HepG2 (cell line): ENCODE results near the gene SNX12. TPM values are rescaled to one million over a fixed set of nuclear protein-coding genes. Genes with fewer than 3 reads are reported as not detected.
A peak's percentile ranks its signal among the peaks of the same experiment; 100 is the strongest.

ENCODE experiments used
- ATAC-seq: fragments of 200-7000 bp; cut with Tn5 transposase; 3 replicates; pipeline ENCODE4 v1.9.1; 2020; ENCODE audit warnings: mild to moderate bottlenecking, moderate library complexity
- BruUV-seq: library from RNA; stranded (reverse); fragments of 400-500 nt; replicated peaks from 2 replicates; lab custom pipeline; 2021; lab: Mats Ljungman, UMichigan
- CTCF ChIA-PET: fragments of 300-600 bp; formaldehyde crosslinking; extraction: SDS; loops from one replicate; lab custom pipeline; 2021; ENCODE audit warnings: low total read pairs, inconsistent platforms, low intra/inter-chr PET ratio; lab: Yijun Ruan, JAX
- POLR2A ChIA-PET: fragments of 350-600 bp; sonication (Branson Sonifier 250); formaldehyde crosslinking; loops from one replicate; lab custom pipeline; 2020; ENCODE audit warnings: antibody characterized with exemption, inconsistent platforms; lab: Yijun Ruan, JAX
- DNase-seq: peaks from one replicate; pipeline ENCODE4 v3.0.0-alpha.2; 2015; ENCODE audit warnings: low spot score
- FAIRE-seq: peaks from 3 replicates; lab custom pipeline; 2011; peaks lifted over from hg19 to GRCh38; lab: Jason Lieb, UNC
- H2AFZ ChIP-seq: one replicate; pipeline ENCODE4 v1.6.1; 2011; ENCODE audit warnings: low read length, inconsistent platforms
- H3K27ac ChIP-seq: fragments of 300-600 bp; 3 replicates; pipeline ENCODE4 v1.8.0; 2011; ENCODE audit warnings: mixed run types, mild to moderate bottlenecking, mixed read lengths, low read length, inconsistent platforms; ENCODE audit not compliant: insufficient read depth; ENCODE audit errors: extremely low read length
- H3K27me3 ChIP-seq, 2 experiments: fragments of 200-600 bp in 1 of 2; 2 replicates in 1 of 2; 3 replicates in 1 of 2; pipeline versions ENCODE4 v1.6.0 to v1.8.0; 2011; ENCODE audit warnings: low read length in 2 of 2, mild to moderate bottlenecking in 2 of 2, moderate library complexity in 2 of 2, inconsistent platforms in 1 of 2; ENCODE audit not compliant: insufficient read depth in 2 of 2, control insufficient read depth in 1 of 2
- H3K36me3 ChIP-seq, 2 experiments: fragments of 200-600 bp in 1 of 2; replicated peaks in 1 of 2; 2 replicates in 1 of 2; 3 replicates in 1 of 2; pipeline versions ENCODE4 v1.5.1 to v1.8.0; 2011; ENCODE audit warnings: low read length in 2 of 2, inconsistent platforms in 1 of 2; ENCODE audit not compliant: insufficient read depth in 2 of 2, control insufficient read depth in 1 of 2
- H3K4me1 ChIP-seq: 2 replicates; pipeline ENCODE4 v1.5.1; 2012; ENCODE audit warnings: low read length, inconsistent platforms; ENCODE audit not compliant: insufficient read depth
- H3K4me2 ChIP-seq: 2 replicates; pipeline ENCODE4 v1.6.0; 2011; ENCODE audit warnings: low read depth, low read length, inconsistent platforms
- H3K4me3 ChIP-seq, 3 experiments: fragments of 200-600 bp in 1 of 3; sonication (generic), shearing (Covaris generic) in 1 of 3; replicated peaks in 1 of 3; 2 replicates each; pipeline ENCODE4 v1.5.1; 2011 to 2016; ENCODE audit warnings: low read length in 3 of 3, inconsistent platforms in 2 of 3, low read depth in 2 of 3, mild to moderate bottlenecking in 2 of 3, control low read depth in 1 of 3, mixed read lengths in 1 of 3; ENCODE audit not compliant: insufficient read depth in 1 of 3
- H3K79me2 ChIP-seq: one replicate; pipeline ENCODE4 v1.6.1; 2011; ENCODE audit warnings: low read length, inconsistent platforms; ENCODE audit not compliant: insufficient read depth
- H3K9ac ChIP-seq: 2 replicates; pipeline ENCODE4 v1.6.0; 2011; ENCODE audit warnings: mild to moderate bottlenecking, low read depth, low read length, inconsistent platforms; ENCODE audit not compliant: insufficient read depth
- H3K9me3 ChIP-seq: 2 replicates; pipeline ENCODE4 v1.5.1; 2012; ENCODE audit warnings: mild to moderate bottlenecking, low read length
- H4K20me1 ChIP-seq: 2 replicates; pipeline ENCODE4 v1.6.0; 2011; ENCODE audit warnings: inconsistent platforms, mild to moderate bottlenecking, low read length, moderate library complexity; ENCODE audit not compliant: insufficient read depth
- FOXK2 ChIP-seq: fragments of 450-650 bp; IDR thresholded peaks from 2 replicates; pipeline ENCODE4 v1.6.1; 2016
- KDM5A ChIP-seq: fragments of 200-600 bp; sonication (generic); IDR thresholded peaks from 2 replicates; pipeline ENCODE4 v1.7.0; 2018; ENCODE audit warnings: antibody characterized with exemption, mild to moderate bottlenecking, low read length, borderline replicate concordance
- MAZ ChIP-seq, 2 experiments: sonication (generic) in 1 of 2; formaldehyde crosslinking in 1 of 2; IDR thresholded peaks; 2 replicates each; pipeline versions ENCODE4 v1.5.0 to v1.6.1; 2012 to 2020; ENCODE audit warnings: low read depth in 2 of 2, mild to moderate bottlenecking in 2 of 2, borderline replicate concordance in 1 of 2, improper control_type of control experiment in 1 of 2, low read length in 1 of 2, missing genetic modification reagents in 1 of 2, moderate library complexity in 1 of 2
- MIXL1 ChIP-seq: IDR thresholded peaks from 2 replicates; pipeline ENCODE4 v1.6.1; 2016
- NFE2L2 ChIP-seq: fragments of 150-350 bp; IDR thresholded peaks from 2 replicates; pipeline ENCODE4 v1.6.1; 2014; ENCODE audit warnings: low read length
- NRL ChIP-seq: sonication (generic); formaldehyde crosslinking; IDR thresholded peaks from 2 replicates; pipeline ENCODE4 v1.5.0; 2020; ENCODE audit warnings: missing genetic modification reagents, mild to moderate bottlenecking, moderate library complexity, borderline replicate concordance
- RBM39 ChIP-seq: fragments of 200-400 bp; formaldehyde crosslinking; IDR thresholded peaks from one replicate; pipeline ENCODE4 v1.6.1; 2018; ENCODE audit warnings: antibody characterized with exemption, mild to moderate bottlenecking, low read depth, low read length; ENCODE audit not compliant: poor library complexity, severe bottlenecking
- SATB2 ChIP-seq: sonication (generic); formaldehyde crosslinking; IDR thresholded peaks from 2 replicates; pipeline ENCODE4 v1.5.0; 2020; ENCODE audit warnings: missing genetic modification reagents
- ZMYM3 ChIP-seq: sonication (generic); formaldehyde crosslinking; IDR thresholded peaks from 2 replicates; pipeline ENCODE4 v1.5.1; 2020; ENCODE audit warnings: mild to moderate bottlenecking, missing genetic modification reagents
- ZNF510 ChIP-seq: sonication (generic); formaldehyde crosslinking; IDR thresholded peaks from 2 replicates; pipeline ENCODE4 v1.4.0; 2020; ENCODE audit warnings: low read depth, mild to moderate bottlenecking, missing genetic modification reagents
- ZSCAN22 ChIP-seq: sonication (generic); formaldehyde crosslinking; IDR thresholded peaks from 2 replicates; pipeline ENCODE4 v1.4.0; 2020; ENCODE audit warnings: mild to moderate bottlenecking, missing genetic modification reagents
- WGBS: methylation state at CpG from one replicate; pipeline ENCODE4 v1.1.6; 2017; ENCODE audit warnings: low lambda C conversion rate; 5-methylcytosine and 5-hydroxymethylcytosine counted together
- in situ Hi-C: cut with HindIII; loops from 2 replicates; pipeline ENCODE4 v1.10.0; 2017; ENCODE audit warnings: low pct_unique_long_range_greater_than_20kb; ENCODE audit not compliant: extremely low pct_ligation_motif_present
- intact Hi-C: fragments of 100-400 bp; cut with micrococcal nuclease; formaldehyde crosslinking; loops from one replicate; pipeline ENCODE4 v1.10.0; 2022; ENCODE audit not compliant: unreplicated experiment
- polyA plus RNA-seq, 8 experiments: library from polyadenylated mRNA; depleted of rRNA in 3 of 8; stranded (reverse) in 7 of 8; unstranded in 1 of 8; fragments of >200 nt; fragmentation: Illumina TruSeq in 4 of 8; extraction: Trizol in 4 of 8; gene quantifications; 2 replicates each; pipeline versions ENCODE4 v1.2.1 to v1.2.3, GENCODE V29; 2011 to 2016; ENCODE audit warnings: low read depth in 4 of 8, missing spikeins in 1 of 8, mixed read lengths in 1 of 8; ENCODE audit not compliant: insufficient read depth in 1 of 8
- total RNA-seq, 5 experiments: library from RNA; depleted of rRNA; stranded (reverse); fragments of >200 nt; fragmentation: Illumina TruSeq; extraction: Trizol; gene quantifications; 2 replicates each; pipeline ENCODE4 v1.2.3, GENCODE V29; 2016; ENCODE audit warnings: low read depth in 1 of 5
- TF ChIP-seq, protein P1 (sequence below): sonication (generic); formaldehyde crosslinking; IDR thresholded peaks from 2 replicates; pipeline ENCODE4 v1.9.0; 2021; ENCODE audit warnings: missing genetic modification reagents, mild to moderate bottlenecking, borderline replicate concordance
- TF ChIP-seq, protein P2 (sequence below): sonication (generic); formaldehyde crosslinking; IDR thresholded peaks from 2 replicates; pipeline ENCODE4 v1.8.0; 2022; ENCODE audit warnings: missing genetic modification reagents, mild to moderate bottlenecking, inconsistent platforms, borderline replicate concordance
- TF ChIP-seq, protein P3 (sequence below): IDR thresholded peaks from 2 replicates; pipeline ENCODE4 v1.6.1; 2018; ENCODE audit warnings: missing genetic modification reagents, mild to moderate bottlenecking, missing compliant biosample characterization

The SNX12 gene
- total and polyA plus RNA-seq, 2 of the 13 experiments (the other 11 are each of a cell fraction or from before 2014, with no cell fraction given), result 30.3 to 42.2 TPM

DNA sequence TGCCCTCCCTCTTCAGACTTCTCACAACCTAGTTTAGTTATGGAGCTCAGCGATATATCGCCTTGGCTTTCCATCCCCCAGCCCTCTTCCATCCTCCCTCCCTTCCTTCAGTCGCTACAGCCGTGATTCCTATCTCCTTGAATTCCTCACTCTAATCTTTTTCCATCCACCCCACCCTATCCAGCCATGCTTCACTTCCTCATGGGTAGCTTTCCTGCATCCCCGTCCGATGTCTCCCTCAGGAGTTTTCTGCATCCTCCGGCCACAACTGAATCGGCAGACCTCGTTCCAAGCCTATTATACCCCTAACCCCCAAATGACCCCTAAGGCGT, 456 bp downstream of the SNX12 start:
- no TSS peak for BruUV-seq
- TF ChIP-seq RBM39 (no peak), ZSCAN22 (no peak), MIXL1 (CRISPR knock-in tag) (no peak), SATB2 (CRISPR knock-in tag) (no peak), ZNF510 (CRISPR knock-in tag) (no peak), FOXK2 (no peak), MAZ (IDR thresholded peaks at IDR 0.05; ENCODE audit: borderline replicate concordance, low read depth, low read length) (no peak), MAZ (CRISPR knock-in tag; IDR thresholded peaks at IDR 0.05; ENCODE audit: low read depth) (no peak), NFE2L2 (no peak), NRL (CRISPR knock-in tag) (no peak), KDM5A (no peak), ZMYM3 (CRISPR knock-in tag) (no peak)
- TF ChIP-seq, protein P1, sequence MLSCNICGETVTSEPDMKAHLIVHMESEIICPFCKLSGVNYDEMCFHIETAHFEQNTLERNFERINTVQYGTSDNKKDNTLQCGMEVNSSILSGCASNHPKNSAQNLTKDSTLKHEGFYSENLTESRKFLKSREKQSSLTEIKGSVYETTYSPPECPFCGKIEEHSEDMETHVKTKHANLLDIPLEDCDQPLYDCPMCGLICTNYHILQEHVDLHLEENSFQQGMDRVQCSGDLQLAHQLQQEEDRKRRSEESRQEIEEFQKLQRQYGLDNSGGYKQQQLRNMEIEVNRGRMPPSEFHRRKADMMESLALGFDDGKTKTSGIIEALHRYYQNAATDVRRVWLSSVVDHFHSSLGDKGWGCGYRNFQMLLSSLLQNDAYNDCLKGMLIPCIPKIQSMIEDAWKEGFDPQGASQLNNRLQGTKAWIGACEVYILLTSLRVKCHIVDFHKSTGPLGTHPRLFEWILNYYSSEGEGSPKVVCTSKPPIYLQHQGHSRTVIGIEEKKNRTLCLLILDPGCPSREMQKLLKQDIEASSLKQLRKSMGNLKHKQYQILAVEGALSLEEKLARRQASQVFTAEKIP (CRISPR knock-in tag), result no peak
- TF ChIP-seq, protein P2, sequence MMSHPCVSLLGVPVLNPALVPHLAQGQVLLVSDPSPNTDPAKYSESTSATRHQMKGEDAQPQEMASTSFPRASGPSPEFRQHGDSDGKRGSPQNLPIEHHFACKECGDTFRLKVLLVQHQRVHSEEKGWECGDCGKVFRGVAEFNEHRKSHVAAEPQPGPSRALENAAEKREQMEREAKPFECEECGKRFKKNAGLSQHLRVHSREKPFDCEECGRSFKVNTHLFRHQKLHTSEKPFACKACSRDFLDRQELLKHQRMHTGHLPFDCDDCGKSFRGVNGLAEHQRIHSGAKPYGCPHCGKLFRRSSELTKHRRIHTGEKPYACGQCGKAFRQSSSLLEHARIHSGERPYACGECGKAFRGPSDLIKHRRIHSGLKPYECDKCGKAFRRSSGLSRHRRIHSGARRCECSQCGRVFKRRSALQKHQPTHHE, result no peak
- TF ChIP-seq, protein P3, sequence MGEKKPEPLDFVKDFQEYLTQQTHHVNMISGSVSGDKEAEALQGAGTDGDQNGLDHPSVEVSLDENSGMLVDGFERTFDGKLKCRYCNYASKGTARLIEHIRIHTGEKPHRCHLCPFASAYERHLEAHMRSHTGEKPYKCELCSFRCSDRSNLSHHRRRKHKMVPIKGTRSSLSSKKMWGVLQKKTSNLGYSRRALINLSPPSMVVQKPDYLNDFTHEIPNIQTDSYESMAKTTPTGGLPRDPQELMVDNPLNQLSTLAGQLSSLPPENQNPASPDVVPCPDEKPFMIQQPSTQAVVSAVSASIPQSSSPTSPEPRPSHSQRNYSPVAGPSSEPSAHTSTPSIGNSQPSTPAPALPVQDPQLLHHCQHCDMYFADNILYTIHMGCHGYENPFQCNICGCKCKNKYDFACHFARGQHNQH (CRISPR knock-in tag), result no peak
- TF ChIP-seq, all 625 proteins: peak for 0
- Histone ChIP-seq H3K27ac (peak overlapping the region; percentile 57), H3K9ac (peak overlapping the region; percentile 66), H2AFZ (peak overlapping the region; percentile 36), H3K4me1 (peaks cover 10% of the 10 kb centered on the region), H3K36me3 (no peaks in the 10 kb centered on the region), H3K4me3 (peak overlapping the region; percentile 68 to 74 (median 72)), H3K79me2 (peaks cover 20% of the 10 kb centered on the region), H4K20me1 (no peaks in the 10 kb centered on the region), H3K27me3 (no peaks in the 10 kb centered on the region; a peak in 1 of 5 replicates), H3K9me3 (no peaks in the 10 kb centered on the region), H3K4me2 (peak overlapping the region; percentile 80)
- no peak for FAIRE-seq
- no peak for DNase-seq
- POLR2A ChIA-PET, result interaction anchor here (0.6 to 1.2 kb wide), 3 partner anchors 14 to 50 kb away, joined by 4 to 5 read pairs (median 4); partner anchors contain the start of gene MED12
- WGBS, result under 1% methylated on average over 10 of the region's 10 CpGs
- in situ Hi-C loops, result no loop called here
- ATAC-seq, result peak; percentile 40
- intact Hi-C loops, result no loop called here
- CTCF ChIA-PET, result no interaction called here
